OCI-LY1 (cell line): ENCODE data around the gene TRPC4.

Experiments
- H2AFZ ChIP-seq: fragments of 200-600 bp; sonication (generic), shearing (Covaris generic); 2 replicates; pipeline ENCODE4 v1.6.0; 2014; ENCODE audit warnings: antibody characterized with exemption, mild to moderate bottlenecking, low read length
- H3F3A ChIP-seq: fragments of 200-600 bp; sonication (generic), shearing (Covaris generic); 2 replicates; pipeline ENCODE4 v1.6.0; 2014; ENCODE audit warnings: mild to moderate bottlenecking, antibody characterized with exemption, low read length, moderate library complexity; ENCODE audit not compliant: insufficient read depth
- H3K27ac ChIP-seq: fragments of 200-600 bp; sonication (generic); 2 replicates; pipeline ENCODE4 v1.5.1; 2014; ENCODE audit warnings: low read length, mixed run types, mild to moderate bottlenecking, low read depth; ENCODE audit not compliant: poor library complexity, severe bottlenecking
- H3K27me3 ChIP-seq: fragments of 200-600 bp; sonication (generic); 2 replicates; pipeline ENCODE4 v1.6.0; 2014; ENCODE audit warnings: antibody characterized with exemption, mild to moderate bottlenecking, low read length, moderate library complexity; ENCODE audit not compliant: insufficient read depth
- H3K36me3 ChIP-seq: fragments of 200-600 bp; sonication (generic); 2 replicates; pipeline ENCODE4 v1.6.1; 2014; ENCODE audit warnings: mild to moderate bottlenecking, antibody characterized with exemption, low read length, moderate library complexity, mixed read lengths; ENCODE audit not compliant: insufficient read depth
- H3K4me1 ChIP-seq: fragments of 200-600 bp; sonication (generic); 2 replicates; pipeline ENCODE4 v1.5.1; 2014; ENCODE audit warnings: mild to moderate bottlenecking, low read length, moderate library complexity; ENCODE audit not compliant: insufficient read depth, severe bottlenecking
- H3K4me2 ChIP-seq: fragments of 200-600 bp; sonication (generic), shearing (Covaris generic); 2 replicates; pipeline ENCODE4 v1.6.1; 2014; ENCODE audit warnings: low read length
- H3K4me3 ChIP-seq: fragments of 200-600 bp; sonication (generic); 2 replicates; pipeline ENCODE4 v1.5.1; 2014; ENCODE audit warnings: low read length, low read depth, mild to moderate bottlenecking, mixed read lengths; ENCODE audit not compliant: poor library complexity, severe bottlenecking
- H3K79me2 ChIP-seq: fragments of 200-600 bp; shearing (Covaris generic); 2 replicates; pipeline ENCODE4 v1.6.1; 2016; ENCODE audit warnings: mixed run types, low read length, mixed read lengths; ENCODE audit not compliant: insufficient read depth
- H3K9ac ChIP-seq: fragments of 200-600 bp; sonication (generic), shearing (Covaris generic); 2 replicates; pipeline ENCODE4 v1.6.1; 2014; ENCODE audit warnings: mild to moderate bottlenecking, low read length, mixed read lengths
- H3K9me2 ChIP-seq: fragments of 200-600 bp; sonication (generic), shearing (Covaris generic); 2 replicates; pipeline ENCODE4 v1.6.1; 2014; ENCODE audit warnings: low read depth, mild to moderate bottlenecking, low read length, mixed read lengths
- H3K9me3 ChIP-seq: fragments of 200-600 bp; shearing (Covaris generic); 2 replicates; pipeline ENCODE4 v1.6.1; 2014; ENCODE audit warnings: low read length, mixed read lengths
- H4K20me1 ChIP-seq: fragments of 200-600 bp; sonication (generic), shearing (Covaris generic); 2 replicates; pipeline ENCODE4 v1.6.0; 2016; ENCODE audit warnings: mild to moderate bottlenecking, low read length; ENCODE audit not compliant: insufficient read depth
- CTCF ChIP-seq: fragments of 200-600 bp; sonication (generic), shearing (Covaris generic); IDR thresholded peaks from 2 replicates; pipeline ENCODE4 v1.5.1; 2017; ENCODE audit warnings: mild to moderate bottlenecking, antibody characterized with exemption, low read length, moderate library complexity, mixed read lengths
- EZH2 ChIP-seq: fragments of 200-600 bp; sonication (generic), shearing (Covaris generic); IDR thresholded peaks from 2 replicates; pipeline ENCODE4 v1.8.0; 2017; ENCODE audit warnings: borderline replicate concordance, mixed run types, mild to moderate bottlenecking, antibody characterized with exemption, low read length, moderate library complexity, mixed read lengths

TRPC4 gene

GRCh38 chr13:37647031-37647650, 222.4 kb downstream of the TRPC4 start:
- no peaks in the 10 kb centered on the region for H3K27me3 ChIP-seq
- H3K4me2 ChIP-seq, result no peak overlapping the region
- no peaks in the 10 kb centered on the region for H3K36me3 ChIP-seq
- no peaks in the 10 kb centered on the region for H3K9me3 ChIP-seq
- H2AFZ ChIP-seq, result no peak overlapping the region
- H3F3A ChIP-seq, result no peaks in the 10 kb centered on the region
- H3K4me3 ChIP-seq, result no peak overlapping the region
- no peaks in the 10 kb centered on the region for H4K20me1 ChIP-seq
- H3K9ac ChIP-seq, result no peak overlapping the region
- no peaks in the 10 kb centered on the region for H3K79me2 ChIP-seq
- no peak overlapping the region for H3K27ac ChIP-seq
- H3K4me1 ChIP-seq, result no peaks in the 10 kb centered on the region
- TF ChIP-seq CTCF (no peak), EZH2 (no peak)
- no peaks in the 10 kb centered on the region for H3K9me2 ChIP-seq

GRCh38 chr13:37646531-37646930, 223.0 kb downstream of the TRPC4 start:
- Histone ChIP-seq H3K4me3 (no peak overlapping the region), H3K9ac (no peak overlapping the region), H3K4me2 (no peak overlapping the region), H2AFZ (no peak overlapping the region), H4K20me1 (no peaks in the 10 kb centered on the region), H3K4me1 (no peaks in the 10 kb centered on the region), H3K9me2 (no peaks in the 10 kb centered on the region), H3K79me2 (no peaks in the 10 kb centered on the region), H3K27me3 (no peaks in the 10 kb centered on the region), H3K36me3 (no peaks in the 10 kb centered on the region), H3F3A (no peaks in the 10 kb centered on the region), H3K27ac (no peak overlapping the region), H3K9me3 (no peaks in the 10 kb centered on the region)
- TF ChIP-seq CTCF (no peak), EZH2 (no peak)

GRCh38 chr13:37645181-37645740, 224.3 kb downstream of the TRPC4 start:
- no peaks in the 10 kb centered on the region for H3K27me3 ChIP-seq
- no peaks in the 10 kb centered on the region for H3K36me3 ChIP-seq
- no peak overlapping the region for H2AFZ ChIP-seq
- no peaks in the 10 kb centered on the region for H3K9me3 ChIP-seq
- no peaks in the 10 kb centered on the region for H3K4me1 ChIP-seq
- no peak overlapping the region for H3K4me3 ChIP-seq
- no peaks in the 10 kb centered on the region for H4K20me1 ChIP-seq
- H3K79me2 ChIP-seq, result no peaks in the 10 kb centered on the region
- H3F3A ChIP-seq, result no peaks in the 10 kb centered on the region
- H3K27ac ChIP-seq, result no peak overlapping the region
- H3K4me2 ChIP-seq, result no peak overlapping the region
- H3K9me2 ChIP-seq, result no peaks in the 10 kb centered on the region
- no peak overlapping the region for H3K9ac ChIP-seq
- TF ChIP-seq CTCF (no peak), EZH2 (no peak)
